Keratinocyte (primary cell): ENCODE measurements around the gene GCNT1. TPM values are rescaled to one million over a fixed set of nuclear protein-coding genes. Genes with fewer than 3 reads are reported as not detected.

Source experiments
- DNase-seq: peaks from one replicate; pipeline ENCODE4 v3.0.0-alpha.2; 2011; ENCODE audit warnings: low read depth, missing footprints, low spot score
- FAIRE-seq: peaks from 2 replicates; lab custom pipeline; 2011; peaks lifted over from hg19 to GRCh38; lab: Jason Lieb, UNC
- H2AFZ ChIP-seq: 2 replicates; pipeline ENCODE4 v1.6.0; 2012; ENCODE audit warnings: low read length, control low read depth, inconsistent platforms; ENCODE audit not compliant: control insufficient read depth
- H3K27ac ChIP-seq: 2 replicates; pipeline ENCODE4 v1.5.1; 2011; ENCODE audit warnings: low read length; ENCODE audit not compliant: control insufficient read depth, insufficient read depth
- H3K27me3 ChIP-seq: 3 replicates; pipeline ENCODE4 v1.6.0; 2011; ENCODE audit warnings: low read length; ENCODE audit not compliant: control insufficient read depth, insufficient read depth; ENCODE audit errors: extremely low read depth
- H3K36me3 ChIP-seq, 2 experiments: 2 replicates in 1 of 2; 3 replicates in 1 of 2; pipeline ENCODE4 v1.5.1; 2011; ENCODE audit warnings: low read length in 2 of 2, mild to moderate bottlenecking in 1 of 2; ENCODE audit not compliant: control insufficient read depth in 2 of 2, insufficient read depth in 2 of 2; ENCODE audit errors: extremely low read depth in 1 of 2
- H3K4me1 ChIP-seq: 3 replicates; pipeline ENCODE4 v1.5.1; 2011; ENCODE audit warnings: low read length; ENCODE audit not compliant: control insufficient read depth, insufficient read depth; ENCODE audit errors: extremely low read depth
- H3K4me2 ChIP-seq: 3 replicates; pipeline ENCODE4 v1.6.0; 2011; ENCODE audit warnings: low read depth, low read length; ENCODE audit not compliant: control insufficient read depth, insufficient read depth; ENCODE audit errors: extremely low read depth
- H3K4me3 ChIP-seq, 3 experiments: fragments of 200-600 bp in 1 of 3; sonication (generic) in 1 of 3; 2 replicates in 2 of 3; 3 replicates in 1 of 3; pipeline ENCODE4 v1.5.1; 2011 to 2016; ENCODE audit warnings: low read length in 3 of 3, mild to moderate bottlenecking in 3 of 3, control low read depth in 2 of 3, inconsistent platforms in 1 of 3, low read depth in 1 of 3, mixed read lengths in 1 of 3, mixed run types in 1 of 3, moderate library complexity in 1 of 3; ENCODE audit not compliant: control insufficient read depth in 2 of 3, insufficient read depth in 2 of 3; ENCODE audit errors: extremely low read depth in 1 of 3
- H3K79me2 ChIP-seq: 2 replicates; pipeline ENCODE4 v1.6.0; 2012; ENCODE audit warnings: low read length; ENCODE audit not compliant: control insufficient read depth, insufficient read depth
- H3K9ac ChIP-seq: 3 replicates; pipeline ENCODE4 v1.6.0; 2011; ENCODE audit warnings: low read length; ENCODE audit not compliant: control insufficient read depth, insufficient read depth; ENCODE audit errors: extremely low read depth
- H3K9me1 ChIP-seq: 3 replicates; pipeline ENCODE4 v1.6.0; 2011; ENCODE audit warnings: low read length; ENCODE audit not compliant: control insufficient read depth, insufficient read depth; ENCODE audit errors: extremely low read depth
- H3K9me3 ChIP-seq: 2 replicates; pipeline ENCODE4 v1.5.1; 2012; ENCODE audit warnings: low read depth, low read length; ENCODE audit not compliant: control insufficient read depth
- H4K20me1 ChIP-seq: 3 replicates; pipeline ENCODE4 v1.6.0; 2011; ENCODE audit warnings: low read length; ENCODE audit not compliant: control insufficient read depth, insufficient read depth; ENCODE audit errors: extremely low read depth
- CTCF ChIP-seq, 3 experiments: IDR thresholded peaks in 1 of 3; conservative IDR thresholded peaks in 1 of 3; optimal IDR thresholded peaks in 1 of 3; 2 replicates in 2 of 3; 3 replicates in 1 of 3; pipeline versions ENCODE3 to v1.5.1; 2011; ENCODE audit warnings: low read length in 3 of 3, mild to moderate bottlenecking in 3 of 3, moderate library complexity in 2 of 3, control low read depth in 1 of 3, inconsistent platforms in 1 of 3; ENCODE audit not compliant: insufficient read depth in 2 of 3; ENCODE audit errors: extremely low read depth in 1 of 3
- EZH2 ChIP-seq: IDR thresholded peaks from one replicate; pipeline ENCODE4 v1.6.1; 2012; ENCODE audit warnings: inconsistent platforms, mild to moderate bottlenecking, low read length, moderate library complexity
- dilution Hi-C: fragments of 300-500 bp; cut with MboI; formaldehyde crosslinking; loops from one replicate; pipeline ENCODE4 v1.7.0; 2020; ENCODE audit warnings: low sequenced_read_pairs; ENCODE audit not compliant: extremely low pct_ligation_motif_present
- polyA plus RNA-seq, 5 experiments: library from polyadenylated mRNA; depleted of rRNA in 3 of 5; stranded (reverse) in 3 of 5; stranded (forward) in 1 of 5; unstranded in 1 of 5; fragments of >200 nt; gene quantifications; 1 replicate in 1 of 5; 2 replicates in 3 of 5; 3 replicates in 1 of 5; pipeline versions ENCODE4 v1.2.1 to v1.2.3, GENCODE V29; 2011 to 2012; ENCODE audit warnings: missing spikeins in 2 of 5, low read depth in 1 of 5, low replicate concordance in 1 of 5

The GCNT1 gene
- polyA plus RNA-seq, 1 donor (not counting 4 experiments of a cell fraction or from before 2014, with no cell fraction given), result 7.5 TPM

GRCh38 chr9:76459694-76460635 lies 983 bp downstream of the GCNT1 start:
- Histone ChIP-seq H3K9me3 (no peaks in the 10 kb centered on the region), H3K36me3 (peaks cover 0 to 1% of the 10 kb centered on the region in 2 experiments), H3K79me2 (no peaks in the 10 kb centered on the region), H3K9me1 (no peaks in the 10 kb centered on the region), H3K4me1 (peaks cover 11% of the 10 kb centered on the region), H4K20me1 (no peaks in the 10 kb centered on the region), H3K9ac (peak overlapping the region; percentile 82), H3K4me2 (peak overlapping the region; percentile 93), H3K4me3 (peak overlapping the region; percentile 70 to 96 (median 90)), H2AFZ (peak overlapping the region; percentile 94), H3K27me3 (no peaks in the 10 kb centered on the region), H3K27ac (peak overlapping the region; percentile 63)
- TF ChIP-seq CTCF (optimal IDR thresholded peaks at IDR 0.05 in 1 of 3, IDR thresholded peaks at IDR 0.05 in 1 of 3, conservative IDR thresholded peaks at IDR 0.05 in 1 of 3; ENCODE audit: extremely low read depth in 1 of 3, insufficient read depth in 2 of 3, low read length in 3 of 3) (peak in 2 of 3 experiments; percentile 28 to 31), EZH2 (no peak)
- dilution Hi-C loops, result no loop called here
- DNase-seq, result no peak
- FAIRE-seq, result no peak

GRCh38 chr9:76462126-76462525 lies 3.1 kb downstream of the GCNT1 start:
- H3K36me3 ChIP-seq, result peaks cover 0 to 1% of the 10 kb centered on the region in 2 experiments
- H3K9me1 ChIP-seq, result no peaks in the 10 kb centered on the region
- no peak overlapping the region for H3K4me3 ChIP-seq
- H4K20me1 ChIP-seq, result no peaks in the 10 kb centered on the region
- no peaks in the 10 kb centered on the region for H3K79me2 ChIP-seq
- FAIRE-seq (no peak), DNase-seq (no peak)
- H2AFZ ChIP-seq, result no peak overlapping the region
- dilution Hi-C loops, result no loop called here
- TF ChIP-seq CTCF (optimal IDR thresholded peaks at IDR 0.05 in 1 of 3, IDR thresholded peaks at IDR 0.05 in 1 of 3, conservative IDR thresholded peaks at IDR 0.05 in 1 of 3; ENCODE audit: extremely low read depth in 1 of 3, insufficient read depth in 2 of 3, low read length in 3 of 3) (no peak), EZH2 (no peak)
- no peak overlapping the region for H3K27ac ChIP-seq
- no peaks in the 10 kb centered on the region for H3K9me3 ChIP-seq
- H3K4me2 ChIP-seq, result no peak overlapping the region
- peaks cover 11% of the 10 kb centered on the region for H3K4me1 ChIP-seq
- no peaks in the 10 kb centered on the region for H3K27me3 ChIP-seq
- H3K9ac ChIP-seq, result no peak overlapping the region
